Stimulated activated CD4-positive, alpha-beta T cell treated with anti-CD3 and anti-CD28 coated beads, Interleukin-15, amount 100 ng/mL, for 1 hour (primary cell): ENCODE data around the gene SHANK2.
"Not testable (repeated sequence)": the region's sequence is repeated elsewhere in the genome, so short reads cannot be mapped to it uniquely, and the experiment has no call there.

Source experiments
- DNase-seq, 2 donors: peaks; one replicate each; pipeline ENCODE4 v3.0.0-alpha.2; 2020; ENCODE audit warnings: low read depth in 1 of 2, low spot score in 1 of 2

SHANK2 gene

DNA sequence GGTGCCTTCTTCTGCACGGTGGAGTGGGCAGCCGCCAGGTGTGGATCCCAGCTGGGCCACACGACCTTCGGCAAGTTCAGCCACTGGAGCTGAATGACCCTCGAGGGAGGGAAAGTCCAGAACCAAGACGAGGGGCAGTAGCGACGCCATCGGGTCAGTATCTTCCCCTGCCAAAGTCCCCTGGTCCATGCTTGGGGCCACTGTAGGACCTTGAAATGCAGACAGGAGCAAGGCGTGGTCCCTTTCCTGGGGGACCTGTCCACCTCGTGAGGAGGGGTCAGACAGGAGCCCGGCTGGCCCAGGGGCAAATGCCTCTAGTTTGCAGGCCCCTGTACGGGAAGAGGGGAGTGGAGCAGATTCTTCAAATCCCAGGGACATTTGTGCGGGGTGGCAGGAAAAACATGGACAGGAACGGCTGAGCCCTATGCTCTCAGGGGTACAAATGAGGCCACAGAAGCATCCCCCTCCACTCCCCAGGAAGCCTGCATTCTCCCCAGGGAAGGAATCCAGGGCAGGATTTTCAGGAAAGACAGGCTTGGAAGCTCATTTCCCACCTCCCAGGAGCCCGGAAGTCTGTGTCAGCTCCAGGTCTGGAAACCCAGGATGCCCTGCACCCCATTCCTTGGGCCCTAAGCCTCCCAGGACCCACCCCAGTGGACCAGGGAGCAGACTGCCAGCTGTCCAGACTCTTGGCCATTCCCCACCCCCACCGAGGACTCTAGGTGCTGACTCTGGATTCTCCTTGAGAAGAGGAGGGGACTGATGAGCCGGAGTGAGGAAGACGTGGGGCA is 6.6 kb downstream of the SHANK2 start:
- no peak for DNase-seq

DNA sequence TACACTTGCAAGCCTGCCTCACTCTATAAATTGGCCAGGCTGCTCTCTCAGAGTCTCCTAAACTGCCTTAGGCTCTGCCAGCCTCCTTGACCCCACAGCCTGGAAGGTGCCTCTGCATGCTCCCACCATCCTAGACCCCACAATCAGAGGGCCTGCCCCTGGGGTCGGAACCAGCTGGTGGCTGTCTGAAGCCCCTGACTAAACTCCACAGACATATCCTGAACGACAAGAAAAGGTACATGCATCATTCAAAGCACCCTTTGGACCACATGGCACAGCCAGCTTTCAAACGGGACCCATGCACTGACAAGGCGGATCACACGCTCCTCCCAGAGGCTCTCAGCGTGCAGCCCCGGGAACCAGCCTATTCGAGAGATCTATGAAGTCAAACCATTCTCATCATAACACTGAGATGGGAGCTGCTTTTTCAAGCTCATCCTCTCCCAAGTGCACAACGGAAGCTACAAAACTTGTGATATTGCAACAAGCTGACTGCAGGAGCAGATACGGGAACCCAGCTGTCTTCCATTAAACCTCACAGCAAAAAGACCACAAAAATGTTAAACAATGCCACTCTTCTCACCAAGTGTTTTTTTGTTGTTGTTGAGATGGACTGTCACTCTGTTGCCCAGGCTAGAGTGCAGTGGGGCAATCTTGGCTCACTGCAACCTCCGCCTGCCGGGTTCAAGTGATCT is 8.1 kb downstream of the SHANK2 start:
- DNase-seq, result no peak

DNA sequence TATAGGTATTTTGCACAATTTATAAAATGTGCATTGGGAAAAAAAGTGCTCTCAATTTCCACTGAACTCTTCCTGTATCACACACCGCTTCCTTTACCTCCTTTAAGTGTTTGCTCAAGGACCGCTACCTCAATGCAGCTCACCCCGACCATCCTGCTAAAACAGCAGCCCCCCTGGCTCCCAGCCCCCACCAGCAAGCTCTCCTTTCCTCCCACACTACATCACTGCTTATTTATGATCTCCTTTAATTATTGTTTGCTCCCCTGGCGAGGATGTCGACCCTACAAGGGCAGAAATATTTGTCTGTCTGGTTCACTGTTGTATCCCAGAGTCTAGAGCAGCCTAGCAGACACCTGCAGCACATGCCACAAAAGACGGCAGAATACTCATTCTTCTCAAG is 10.0 kb downstream of the SHANK2 start:
- no peak for DNase-seq

DNA sequence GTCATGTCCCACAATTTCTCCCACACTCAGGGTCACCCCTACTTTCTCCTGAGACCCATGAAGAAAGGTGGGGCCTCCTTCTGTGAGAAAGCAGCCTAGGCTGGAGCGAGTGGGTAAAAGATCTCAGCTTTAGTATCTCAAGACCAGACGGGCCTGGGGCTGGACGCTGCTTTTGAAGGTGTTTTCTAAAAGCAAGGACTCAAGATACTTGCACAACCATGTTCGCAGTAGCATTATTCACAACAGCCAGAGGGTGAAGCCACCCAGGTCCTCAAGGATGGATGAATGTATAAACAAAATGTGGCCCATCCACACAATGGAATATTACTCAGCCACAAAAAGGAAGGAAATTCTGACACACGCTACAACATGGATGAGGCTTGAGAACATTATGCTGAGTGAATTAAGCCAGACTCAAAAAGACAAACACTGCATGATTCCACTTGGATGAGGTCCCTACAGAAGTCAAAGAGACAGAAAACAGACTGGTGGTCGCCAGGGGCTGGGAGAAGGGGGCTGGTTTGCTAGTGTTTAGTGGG is 10.6 kb downstream of the SHANK2 start:
- DNase-seq, result no peak

DNA sequence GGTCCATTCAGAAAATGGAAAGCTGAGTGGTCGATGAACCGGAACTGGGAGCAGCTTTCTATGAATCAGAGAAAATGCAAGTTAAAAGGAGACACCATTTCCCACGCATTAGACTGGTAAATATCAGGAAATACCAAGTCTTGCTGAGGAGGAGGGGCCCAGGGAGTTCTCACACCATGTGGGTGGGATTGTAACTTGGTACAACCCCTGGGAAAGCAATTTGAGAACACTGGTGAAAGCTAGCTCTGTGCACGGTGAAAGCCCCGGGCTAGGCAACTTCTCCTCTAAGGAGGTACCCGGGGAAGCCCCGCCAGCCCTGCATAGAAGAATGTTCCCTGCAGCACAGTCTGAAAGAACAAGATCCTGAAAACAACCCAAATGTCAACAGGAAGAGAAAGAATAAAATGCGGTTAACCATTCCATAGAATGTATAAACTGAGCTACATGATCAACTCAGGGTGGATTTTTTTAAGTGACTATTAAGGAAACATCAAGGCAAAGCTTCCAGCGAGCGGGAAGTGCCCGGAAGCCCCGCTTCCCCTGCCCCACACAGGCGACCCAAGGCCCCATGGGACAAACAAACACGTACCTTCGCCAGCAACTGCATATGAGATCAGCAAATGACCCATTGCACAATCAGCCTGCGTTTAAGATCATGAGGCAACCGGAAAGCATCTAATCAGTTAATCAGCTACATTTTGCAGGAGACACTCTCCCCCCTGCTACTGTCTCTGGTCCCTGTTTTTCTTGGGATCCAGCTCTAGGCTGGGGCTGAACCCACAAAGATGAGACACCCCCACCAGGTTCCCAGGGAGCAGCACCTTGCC is 11.3 kb downstream of the SHANK2 start:
- DNase-seq, result no peak

DNA sequence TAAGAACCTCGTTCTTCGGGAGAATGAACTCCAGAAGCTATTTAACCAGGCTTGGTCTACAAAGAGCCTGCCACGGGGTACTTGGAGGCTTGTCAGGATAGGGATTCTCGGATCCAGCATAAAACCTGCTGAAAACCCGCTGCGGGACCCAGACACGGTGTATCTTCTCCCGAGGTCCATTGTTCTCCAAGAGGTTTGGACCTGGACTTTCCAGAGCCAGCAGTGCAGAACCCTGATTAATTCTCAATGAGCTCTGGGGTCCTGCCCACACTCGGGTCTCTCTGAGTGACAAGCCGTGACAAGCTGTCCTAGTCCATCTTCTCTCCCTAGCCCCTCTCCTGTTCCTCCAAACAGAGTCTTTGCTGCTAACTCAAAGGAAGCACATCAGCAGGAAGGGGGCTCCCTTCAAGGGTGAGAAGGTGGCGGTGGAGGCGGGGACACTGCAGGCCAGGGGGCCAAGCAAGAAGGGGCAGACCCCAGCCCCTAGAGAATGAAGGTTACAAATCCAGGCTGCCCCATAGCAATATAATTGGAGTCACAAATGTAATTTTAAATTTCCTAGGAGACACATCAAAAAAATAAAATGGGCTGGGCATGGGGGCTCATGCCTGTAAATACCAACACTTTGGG is 12.2 kb downstream of the SHANK2 start:
- no peak for DNase-seq

DNA sequence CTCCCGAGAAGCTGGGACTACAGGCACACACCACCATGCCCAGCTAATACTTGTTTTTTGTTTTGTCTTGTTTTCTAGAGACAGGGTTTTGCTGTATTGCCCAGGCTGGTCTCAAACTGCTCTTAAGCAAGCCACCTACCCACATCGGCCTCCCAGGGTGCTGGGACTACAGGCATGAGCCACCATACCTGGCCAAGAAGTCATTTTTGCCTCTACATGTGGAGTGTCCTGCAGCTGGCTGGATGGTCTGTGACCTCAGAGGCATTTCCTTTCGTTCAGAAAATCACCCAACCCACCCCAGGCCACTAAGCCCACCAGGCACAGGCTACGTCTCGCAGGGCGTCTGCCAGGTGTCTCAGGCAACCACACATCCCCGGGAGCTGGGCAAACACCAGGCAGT is 12.8 kb downstream of the SHANK2 start:
- no peak for DNase-seq

DNA sequence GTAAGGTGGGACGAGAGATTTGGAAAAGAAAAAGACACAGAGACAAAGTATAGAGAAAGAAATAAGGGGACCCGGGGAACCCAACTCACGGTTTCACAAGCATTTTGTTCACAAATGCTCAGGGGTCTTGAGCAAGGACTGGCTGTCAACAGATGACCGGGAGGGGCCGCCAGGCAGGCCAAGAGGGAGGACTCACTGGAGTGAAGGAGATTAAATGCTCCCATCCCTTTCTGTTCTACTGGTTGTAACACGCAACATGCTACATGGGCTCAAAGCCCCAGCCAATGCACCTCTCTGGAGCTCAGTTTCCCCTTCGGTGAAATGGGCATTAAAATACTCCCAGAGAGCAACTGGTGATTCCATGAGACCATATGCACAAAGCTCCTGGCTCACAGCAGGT is 13.4 kb downstream of the SHANK2 start:
- DNase-seq, result no peak

DNA sequence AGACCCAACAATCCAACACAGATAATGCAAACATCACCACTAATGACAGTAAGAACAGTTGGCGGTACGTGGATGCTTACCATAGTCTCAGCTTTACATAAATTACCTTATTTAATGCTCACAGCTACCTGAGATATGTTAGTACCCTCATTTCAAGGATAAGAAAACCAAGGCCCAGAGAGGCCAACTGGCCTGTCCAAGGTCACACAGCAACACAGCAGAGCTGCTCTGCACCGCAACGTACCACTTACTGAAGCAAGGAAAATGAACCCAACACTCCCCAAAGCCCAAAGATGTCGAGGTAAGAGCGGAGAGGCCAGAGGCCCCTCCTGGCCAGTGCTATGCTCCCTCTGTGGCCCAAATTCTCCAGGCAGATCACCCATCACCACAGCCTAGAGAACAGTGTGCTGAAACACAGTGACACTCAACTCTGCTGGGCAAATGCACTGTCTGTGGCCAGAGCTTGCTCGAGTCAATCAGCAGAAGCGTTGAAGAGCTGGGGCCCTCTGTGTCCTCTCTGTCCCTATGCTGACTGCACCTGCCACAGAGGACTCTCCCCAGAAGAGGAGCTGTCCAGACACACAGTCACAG is 14.0 kb downstream of the SHANK2 start:
- DNase-seq, result no peak

DNA sequence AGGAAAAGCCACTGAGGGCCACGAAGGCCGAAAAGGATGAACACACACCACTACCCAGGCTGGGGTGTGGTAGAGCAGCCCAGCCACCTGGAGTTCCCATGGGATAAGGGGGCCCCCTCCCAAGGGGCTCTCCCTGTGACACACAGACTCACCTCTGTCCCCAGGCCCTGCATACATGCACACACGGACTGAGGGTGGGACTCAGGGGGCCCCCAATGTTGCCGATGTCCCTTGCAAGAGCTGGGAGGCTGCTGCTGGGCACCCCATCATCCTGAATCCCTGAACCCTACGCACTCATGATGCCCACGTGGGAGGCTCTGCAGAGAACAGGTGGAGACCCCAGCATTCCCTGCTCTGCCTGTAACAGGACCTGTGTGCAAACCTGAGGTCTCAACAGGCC is 14.5 kb downstream of the SHANK2 start:
- no peak for DNase-seq

DNA sequence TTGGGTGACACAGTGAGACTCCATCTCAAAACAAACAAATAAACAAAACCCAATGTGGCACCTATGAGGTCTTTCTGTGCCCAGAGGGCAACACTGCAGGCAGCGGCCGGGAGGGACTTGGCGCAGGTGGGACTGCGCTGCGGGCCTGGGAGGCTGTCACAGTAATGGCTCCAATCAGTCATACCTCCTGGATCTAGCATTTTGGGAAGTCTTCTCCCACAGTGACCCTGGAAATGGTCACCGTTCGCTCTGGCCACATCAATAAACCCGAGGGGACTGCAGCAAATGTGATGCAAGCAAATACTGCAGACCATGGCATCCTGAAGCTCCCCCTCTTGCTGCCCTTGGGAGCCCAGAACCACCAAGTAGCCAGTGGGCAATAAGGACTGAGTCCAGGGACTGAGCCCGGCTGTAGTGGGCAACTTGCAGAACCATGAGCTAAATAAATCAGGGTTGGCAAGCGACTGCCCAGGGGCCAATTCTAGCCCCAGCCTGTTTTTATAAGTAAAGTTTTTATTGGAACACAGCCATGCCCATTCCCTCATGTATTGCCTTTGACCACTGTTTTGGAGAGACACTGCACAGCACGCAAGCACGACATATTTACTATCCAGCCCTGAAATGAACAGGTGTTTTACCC is 15.4 kb downstream of the SHANK2 start:
- DNase-seq, result no peak

DNA sequence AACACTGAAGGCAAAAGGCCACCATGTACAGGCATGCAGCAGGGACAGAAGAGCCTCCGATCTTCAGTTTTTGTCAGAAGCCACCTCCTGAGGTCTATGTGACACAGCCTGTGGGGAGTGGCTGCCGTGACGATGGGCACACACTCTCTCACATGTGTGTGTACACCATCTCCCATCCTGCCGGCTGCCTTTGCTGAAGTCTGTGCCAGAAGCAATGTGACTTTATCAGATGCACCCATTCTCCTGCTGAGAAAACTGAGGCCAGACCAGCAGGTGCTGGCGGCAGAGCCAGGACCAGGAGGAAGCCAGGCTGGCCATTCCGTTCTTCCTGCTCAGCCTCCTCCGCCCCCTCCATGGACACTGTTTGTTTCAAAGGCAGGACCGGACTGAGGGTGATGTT is 16.7 kb downstream of the SHANK2 start:
- DNase-seq, result no peak

DNA sequence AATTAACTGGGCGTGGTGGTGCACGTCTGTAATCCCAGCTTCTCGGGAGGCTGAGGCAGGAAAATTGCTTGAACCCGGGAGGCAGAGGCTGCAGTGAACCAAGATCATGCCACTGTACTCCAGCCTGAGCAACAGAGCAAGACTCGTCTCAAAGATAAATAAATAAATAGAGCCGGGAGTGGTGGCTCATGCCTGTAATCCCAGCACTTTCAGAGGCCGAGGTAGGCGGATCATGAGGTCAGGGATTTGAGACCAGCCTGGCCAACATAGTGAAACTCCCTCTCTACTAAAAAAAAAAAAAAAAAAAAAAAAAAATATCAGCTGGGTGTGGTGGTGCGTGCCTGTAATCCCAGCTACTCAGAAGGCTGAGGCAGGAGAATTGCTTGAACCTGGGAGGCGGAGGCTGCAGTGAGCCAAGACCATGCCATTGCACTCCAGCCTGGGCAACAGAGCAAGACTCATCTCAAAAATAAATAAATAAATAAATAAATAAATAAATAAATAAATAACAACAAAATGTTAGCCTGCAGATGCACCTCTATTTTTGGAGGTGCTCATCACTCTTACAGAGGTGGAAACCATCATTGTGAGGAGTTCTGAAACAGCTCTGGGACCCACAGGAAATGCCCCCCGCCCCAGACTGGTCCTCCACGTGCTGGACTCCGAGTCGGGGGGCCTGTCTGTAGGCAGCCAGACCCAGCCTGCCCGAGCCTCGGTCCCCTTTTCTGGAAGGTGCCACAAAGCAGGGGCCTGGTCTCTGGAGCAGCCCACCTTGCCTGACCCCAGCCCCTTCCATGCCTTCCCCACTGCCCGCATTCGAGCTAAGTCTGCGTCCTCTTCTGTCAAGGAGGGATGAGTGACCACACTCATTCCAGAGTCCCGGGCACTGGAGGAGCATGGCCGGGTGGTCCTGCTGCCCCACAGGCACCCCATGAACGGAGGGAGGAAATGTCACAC is 18.2 kb downstream of the SHANK2 start:
- not testable (repeated sequence) for DNase-seq

DNA sequence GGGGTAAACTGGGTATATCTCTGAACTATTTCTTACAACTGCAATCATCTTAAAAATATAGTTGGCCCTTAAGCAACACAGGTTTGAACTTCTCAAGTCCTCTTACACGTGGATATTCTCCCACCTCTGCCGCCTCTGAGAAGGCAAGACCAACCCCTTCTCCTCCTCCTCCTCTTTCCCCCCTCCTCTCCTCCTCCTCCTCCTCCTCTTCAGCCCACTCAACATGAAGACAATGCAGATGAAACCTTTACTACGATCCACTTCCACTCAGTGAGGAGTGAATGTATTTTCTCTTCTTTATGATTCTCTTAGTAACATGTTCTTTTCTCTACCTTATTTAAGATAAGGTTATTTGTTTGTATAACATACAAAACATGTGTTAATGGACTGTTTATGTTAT is 20.0 kb downstream of the SHANK2 start:
- DNase-seq, result no peak

DNA sequence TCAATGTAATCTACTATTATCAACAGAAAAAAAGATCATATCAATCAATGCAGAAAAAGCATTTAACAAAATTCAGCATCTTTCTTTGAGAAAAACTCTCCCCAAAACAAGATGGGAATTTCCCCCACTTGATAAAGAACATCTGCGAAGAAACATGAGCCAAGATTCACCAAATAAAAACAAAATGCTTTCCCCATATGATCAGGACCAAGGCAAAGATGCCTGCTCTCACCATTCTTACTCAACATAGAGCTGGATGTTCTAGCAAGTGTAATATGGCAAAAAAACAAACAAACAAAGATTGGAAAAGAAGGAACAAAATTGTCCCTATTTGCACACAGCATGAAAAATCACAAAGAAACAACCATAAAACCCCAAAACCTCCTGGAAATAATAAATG is 23.4 kb downstream of the SHANK2 start:
- DNase-seq, result no peak

DNA sequence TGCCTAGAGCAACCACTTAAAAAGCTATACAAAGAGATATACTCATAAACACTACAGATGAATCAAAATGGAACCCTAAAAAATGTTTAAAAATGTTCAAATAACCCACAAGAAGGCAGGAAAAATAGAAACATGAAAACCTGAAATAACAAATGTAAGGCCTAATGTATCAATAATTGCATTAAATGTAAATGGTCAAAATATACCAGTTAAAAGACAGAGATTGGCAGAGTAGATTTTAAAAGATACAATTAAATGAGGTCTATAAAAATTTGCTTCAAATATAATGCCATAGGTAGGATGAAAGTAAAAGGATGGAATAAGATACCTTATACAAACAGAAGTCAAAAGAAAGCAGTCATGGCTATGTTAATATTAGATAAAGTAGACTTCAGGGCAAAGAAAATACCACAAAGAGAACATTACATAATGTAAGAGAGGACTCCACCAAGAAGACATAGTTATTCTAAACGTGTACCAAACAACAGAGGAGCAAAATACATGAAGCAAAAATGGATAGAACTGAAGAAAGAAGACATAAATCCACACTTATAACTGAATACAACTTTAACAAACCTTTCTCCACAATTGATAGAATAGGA is 25.2 kb downstream of the SHANK2 start:
- no peak for DNase-seq

DNA sequence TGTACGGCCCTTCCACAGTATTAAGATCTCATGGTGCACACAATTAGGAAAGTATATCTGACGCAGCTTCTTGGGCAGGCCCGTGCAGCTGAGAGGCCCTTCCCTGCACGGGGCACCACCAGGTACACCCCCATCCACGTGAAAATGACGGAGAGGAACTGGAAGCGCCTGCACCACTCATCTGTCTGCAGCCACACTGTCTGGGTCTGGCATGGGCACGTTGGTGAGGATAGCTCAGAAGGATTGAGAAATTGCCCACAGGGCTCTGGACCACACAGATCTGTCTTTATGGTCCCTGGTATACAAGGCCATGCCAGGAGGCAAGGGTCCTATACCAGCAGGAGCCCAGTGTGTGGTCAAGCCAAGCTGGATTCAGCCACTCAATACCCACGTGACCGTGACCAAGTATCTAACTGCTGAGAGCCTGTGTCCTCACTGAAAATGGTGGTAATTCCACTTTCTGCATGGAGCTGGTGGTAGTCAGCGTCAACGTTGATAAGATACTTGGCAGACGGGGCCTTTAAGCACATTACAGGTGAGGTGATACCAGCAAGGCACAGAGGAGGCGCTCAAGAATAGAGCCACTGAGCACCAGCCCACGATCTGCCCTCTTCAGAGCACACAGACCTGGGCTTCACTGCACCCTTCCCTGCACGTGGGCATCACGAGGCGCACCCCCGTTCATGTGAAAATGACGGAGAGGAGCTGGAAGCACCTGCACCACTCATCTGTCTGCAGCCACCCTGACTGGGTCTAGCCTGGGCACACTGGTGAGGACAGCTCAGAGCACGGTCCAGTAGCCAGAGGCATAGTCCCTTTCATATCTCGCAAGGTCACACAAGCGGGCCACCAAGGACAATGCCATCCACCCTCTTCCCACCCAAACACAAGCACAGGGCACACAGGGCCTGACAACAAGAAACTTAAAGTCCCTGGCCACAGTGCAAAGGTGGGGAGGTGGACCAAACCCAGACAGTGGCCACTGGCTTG is 28.4 kb downstream of the SHANK2 start:
- DNase-seq, result no peak

DNA sequence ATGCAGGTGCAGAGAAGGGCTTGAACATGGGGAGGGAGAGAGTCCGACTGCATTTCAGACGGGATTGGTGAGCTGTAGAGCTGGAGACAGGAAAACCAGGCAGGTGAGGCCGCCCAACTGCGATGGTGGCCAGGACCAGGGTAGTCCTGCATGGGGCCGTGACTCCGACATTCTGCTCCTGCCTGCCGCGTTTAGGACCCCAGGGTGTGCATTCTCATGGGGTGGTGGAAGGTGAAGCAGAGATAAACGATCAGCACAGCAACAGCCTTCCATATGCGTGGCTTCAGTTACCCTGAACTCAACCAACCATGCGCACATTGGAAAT is 29.3 kb downstream of the SHANK2 start:
- no peak for DNase-seq
